Activated T-cell treated with anti-CD3 and anti-CD28 coated beads for 48 hours (primary cell): ENCODE data around the gene IFITM1.
"Not testable (repeated sequence)": the region's sequence is repeated elsewhere in the genome, so short reads cannot be mapped to it uniquely, and the experiment has no call there.

Experiments
- DNase-seq: peaks from one replicate; pipeline ENCODE4 v3.0.0-alpha.2; 2020; ENCODE audit warnings: low read depth

IFITM1 gene

DNA sequence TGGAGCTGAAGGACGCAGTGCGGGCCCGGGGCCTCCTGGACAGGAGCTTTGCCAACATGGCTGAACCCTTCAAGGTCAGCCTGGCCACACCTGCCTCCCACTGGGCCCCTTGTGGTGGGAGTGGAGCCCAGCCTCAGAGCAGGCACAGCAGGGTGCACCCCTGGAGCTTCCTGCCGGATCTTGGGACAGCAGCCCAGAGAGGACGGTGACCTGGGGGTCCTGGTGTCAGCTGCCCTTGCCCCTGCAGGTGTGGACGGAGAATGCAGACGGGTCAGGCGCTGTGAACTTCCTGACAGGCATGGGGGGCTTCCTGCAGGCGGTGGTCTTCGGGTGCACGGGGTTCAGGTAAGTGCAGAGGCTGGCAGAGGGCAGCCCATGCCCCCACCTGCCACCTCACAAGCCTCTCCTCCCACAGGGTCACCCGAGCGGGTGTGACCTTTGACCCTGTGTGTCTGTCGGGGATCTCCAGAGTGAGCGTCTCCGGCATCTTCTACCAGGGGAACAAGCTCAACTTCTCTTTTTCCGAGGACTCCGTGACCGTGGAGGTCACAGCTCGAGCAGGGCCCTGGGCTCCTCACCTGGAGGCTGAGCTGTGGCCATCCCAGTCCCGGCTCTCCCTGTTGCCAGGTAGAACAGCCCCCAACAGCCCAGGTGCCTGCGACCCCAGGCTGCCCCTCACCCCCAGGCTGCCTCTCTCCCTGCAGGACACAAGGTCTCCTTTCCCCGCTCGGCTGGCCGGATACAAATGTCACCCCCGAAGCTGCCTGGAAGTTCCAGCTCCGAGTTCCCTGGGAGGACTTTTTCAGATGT, 19.8 kb upstream of the IFITM1 start:
- DNase-seq = no peak

DNA sequence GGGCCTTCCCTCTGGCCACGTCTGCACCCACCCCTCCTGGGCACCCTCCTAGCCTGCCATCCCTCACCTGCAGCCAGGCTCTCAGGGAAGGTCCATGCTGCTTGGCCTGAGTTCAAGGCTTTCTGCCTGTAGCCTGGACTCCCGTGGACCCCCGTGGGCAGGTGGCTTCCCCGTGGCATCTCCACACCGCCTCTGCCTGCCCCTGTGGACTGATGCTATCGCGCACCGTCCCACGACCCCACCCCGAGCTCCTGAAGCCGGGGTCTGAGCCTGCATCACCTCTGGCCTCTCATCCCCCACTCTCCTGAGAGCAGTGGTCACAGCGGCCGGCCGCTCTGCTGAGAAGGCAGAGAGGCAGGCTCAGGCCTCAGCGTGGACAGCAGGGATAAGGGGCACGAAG, 19.1 kb upstream of the IFITM1 start:
- no peak for DNase-seq

DNA sequence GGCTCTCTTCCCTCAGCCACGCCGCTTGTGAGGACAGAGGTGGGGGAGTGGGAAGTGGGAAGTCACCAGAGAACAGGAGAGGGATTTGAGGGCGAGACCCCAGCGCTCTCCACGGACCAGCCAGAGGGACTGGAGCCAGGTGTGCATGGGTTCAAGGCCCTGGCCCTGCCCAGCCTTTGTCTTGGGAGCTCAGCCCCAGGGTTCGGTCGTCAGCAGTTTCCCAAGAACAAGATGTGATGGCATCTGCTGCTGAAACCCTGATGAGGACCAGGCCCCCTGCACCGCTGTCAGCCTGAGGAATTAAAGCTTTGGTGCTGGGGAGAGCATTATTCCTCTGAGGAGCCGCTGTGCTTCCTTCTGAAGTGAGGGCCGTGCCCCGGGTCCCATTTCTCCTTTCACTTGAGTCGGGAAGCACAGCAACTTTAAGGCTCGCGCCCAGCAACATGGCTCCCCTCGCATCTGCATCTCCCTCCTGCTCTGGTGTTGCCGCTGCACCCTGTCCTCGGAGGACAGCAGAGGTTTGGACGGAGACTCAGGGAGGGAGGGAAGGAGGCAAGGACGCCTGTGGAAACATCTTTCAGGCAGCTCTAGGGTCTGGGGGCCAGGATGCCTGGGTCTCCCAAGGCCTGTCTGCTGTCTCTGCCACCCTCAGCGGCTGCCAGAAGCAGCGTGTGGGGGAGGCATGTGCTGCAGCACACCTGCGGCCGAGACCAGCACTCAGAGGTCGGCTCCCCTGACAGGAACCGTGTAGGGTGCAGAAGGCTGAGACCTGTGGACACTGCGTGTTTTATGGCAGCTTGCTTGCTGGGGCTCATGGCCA, 18.3 kb upstream of the IFITM1 start:
- DNase-seq = no peak

DNA sequence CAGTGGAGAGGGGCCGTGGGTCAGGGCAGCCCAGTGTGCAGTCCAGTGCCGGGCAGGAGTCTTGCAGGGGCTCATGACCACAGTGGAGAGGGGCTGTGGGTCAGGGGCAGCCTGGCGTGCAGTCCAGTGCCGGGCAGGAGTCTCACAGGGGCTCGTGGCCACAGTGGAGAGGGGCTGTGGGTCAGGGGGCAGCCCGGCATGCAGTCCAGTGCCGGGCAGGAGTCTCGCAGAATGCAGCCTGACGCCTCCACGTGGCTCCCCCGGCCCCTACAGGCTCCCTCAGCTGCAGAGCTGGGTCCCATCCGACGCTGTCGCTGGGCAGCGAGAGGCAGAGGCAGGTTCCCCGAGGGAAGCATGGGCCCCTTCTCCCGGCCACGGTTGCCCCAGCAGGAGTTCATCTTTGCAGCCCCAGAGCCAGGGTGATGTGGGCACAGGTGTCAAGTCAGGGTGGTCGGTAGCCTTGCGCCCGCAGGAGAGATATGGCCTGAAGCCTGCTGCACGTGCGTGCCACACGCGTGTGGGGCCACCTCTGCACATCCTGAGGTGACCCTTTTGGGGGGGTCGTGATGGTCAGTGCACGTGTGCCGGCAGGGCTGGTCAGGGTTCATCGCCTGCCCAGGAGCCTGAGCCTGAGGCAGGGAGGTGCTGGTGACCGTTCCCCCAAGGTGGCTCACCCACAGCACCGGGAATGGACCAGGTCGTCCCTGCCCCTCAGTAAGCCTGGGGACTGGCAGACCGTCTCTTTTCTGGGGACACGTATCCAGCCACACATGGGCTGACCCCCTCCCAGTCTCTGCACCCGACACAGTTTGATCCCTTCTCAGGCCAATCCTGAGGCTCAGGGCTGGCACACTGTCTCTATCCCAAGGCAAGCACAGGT, 17.4 kb upstream of the IFITM1 start:
- no peak for DNase-seq

DNA sequence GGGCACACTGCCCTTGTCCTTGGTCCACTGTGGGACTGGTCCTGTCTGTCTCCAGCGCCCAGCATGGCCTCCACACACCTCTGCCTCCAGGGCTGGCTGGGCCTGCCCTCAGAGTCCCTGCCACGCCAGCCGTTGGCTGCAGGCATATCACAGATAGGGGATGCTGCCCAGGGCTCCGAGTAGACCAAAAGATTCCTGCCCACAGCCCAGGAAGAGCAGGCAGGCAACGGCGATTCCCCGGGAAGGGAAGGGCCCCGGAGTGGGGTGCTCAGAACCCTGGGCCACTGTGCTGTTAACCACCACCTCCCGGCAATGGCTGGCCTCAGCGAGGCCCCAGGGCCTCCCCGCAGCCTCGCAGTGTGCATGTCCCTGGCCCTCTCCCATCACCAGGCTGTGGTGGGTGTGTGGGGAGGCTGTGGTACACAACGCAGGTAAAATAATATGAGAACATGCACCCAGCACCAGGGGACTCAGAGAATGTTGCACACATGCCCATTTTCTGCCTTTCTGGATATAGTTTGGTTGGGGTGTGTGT, 16.7 kb upstream of the IFITM1 start:
- no peak for DNase-seq

DNA sequence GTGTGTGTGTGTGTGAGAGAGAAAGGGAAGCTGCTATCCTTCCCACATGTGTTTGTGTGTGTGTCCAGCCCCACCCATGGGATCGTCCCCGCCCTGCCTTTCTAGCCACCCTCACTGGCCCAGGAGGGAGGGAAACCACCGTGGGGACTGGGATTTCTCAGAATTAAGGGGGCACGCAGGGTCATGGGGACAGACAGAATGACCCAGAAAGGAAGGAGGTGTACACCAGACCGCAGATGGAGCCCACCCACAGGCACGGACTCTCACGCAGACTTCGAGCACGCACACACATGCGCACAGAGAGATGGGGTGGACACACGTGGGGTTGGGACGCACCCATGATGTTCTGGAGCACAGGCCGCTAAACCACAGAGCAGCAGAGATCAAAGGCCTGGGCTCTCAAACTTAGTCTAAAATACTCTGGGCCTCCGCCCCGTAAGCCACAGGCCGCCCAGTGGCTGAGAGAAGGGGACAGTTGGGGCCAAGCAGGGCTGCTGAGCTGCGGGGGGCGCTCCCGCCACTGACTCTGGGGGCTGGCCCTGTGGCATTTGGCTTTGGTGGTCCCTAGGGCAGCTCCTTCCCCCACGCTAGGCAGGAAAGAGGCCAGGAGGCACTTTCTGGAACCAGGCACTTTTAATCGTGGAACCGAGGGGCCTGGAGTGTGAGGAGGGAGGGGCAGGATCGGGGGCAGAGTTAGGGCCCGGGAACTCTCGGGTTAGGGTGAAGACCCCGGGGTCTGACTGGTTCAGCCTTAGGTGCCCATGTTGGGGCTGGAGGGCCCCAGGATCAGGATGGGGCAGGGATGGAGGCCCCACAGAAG, 16.0 kb upstream of the IFITM1 start:
- no peak for DNase-seq

DNA sequence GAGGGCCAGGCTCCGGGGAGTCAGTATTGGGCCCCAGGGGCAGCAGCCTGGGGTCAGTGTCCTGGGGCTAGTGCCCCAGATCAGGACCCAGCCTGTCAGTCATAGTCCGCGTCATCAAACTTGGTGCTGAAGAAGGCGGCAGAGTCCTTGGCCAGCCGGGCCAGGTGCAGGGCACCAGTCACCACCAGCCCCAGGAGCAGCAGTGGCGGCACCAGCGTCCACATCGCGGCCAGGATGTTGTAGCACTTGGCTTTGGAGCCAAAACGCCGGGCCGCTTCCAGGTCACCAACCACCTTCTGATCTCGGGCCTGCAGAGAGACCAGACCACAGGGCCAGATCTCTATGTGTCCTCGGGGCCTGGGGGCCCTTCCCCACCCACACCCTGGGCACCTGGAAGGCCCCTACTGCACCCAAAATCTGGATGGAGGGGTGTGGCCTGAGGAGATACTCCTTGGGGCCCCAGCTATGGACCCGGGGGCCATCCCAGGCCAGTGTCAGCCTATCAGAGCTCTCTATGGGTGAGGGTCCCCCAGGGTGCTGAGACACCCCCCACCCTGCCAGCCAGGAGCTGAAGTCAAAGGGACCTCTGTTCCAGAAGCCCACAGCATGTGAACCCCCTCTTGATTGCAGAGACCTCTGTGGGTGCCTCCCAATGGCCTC, 15.3 kb upstream of the IFITM1 start:
- DNase-seq = no peak

DNA sequence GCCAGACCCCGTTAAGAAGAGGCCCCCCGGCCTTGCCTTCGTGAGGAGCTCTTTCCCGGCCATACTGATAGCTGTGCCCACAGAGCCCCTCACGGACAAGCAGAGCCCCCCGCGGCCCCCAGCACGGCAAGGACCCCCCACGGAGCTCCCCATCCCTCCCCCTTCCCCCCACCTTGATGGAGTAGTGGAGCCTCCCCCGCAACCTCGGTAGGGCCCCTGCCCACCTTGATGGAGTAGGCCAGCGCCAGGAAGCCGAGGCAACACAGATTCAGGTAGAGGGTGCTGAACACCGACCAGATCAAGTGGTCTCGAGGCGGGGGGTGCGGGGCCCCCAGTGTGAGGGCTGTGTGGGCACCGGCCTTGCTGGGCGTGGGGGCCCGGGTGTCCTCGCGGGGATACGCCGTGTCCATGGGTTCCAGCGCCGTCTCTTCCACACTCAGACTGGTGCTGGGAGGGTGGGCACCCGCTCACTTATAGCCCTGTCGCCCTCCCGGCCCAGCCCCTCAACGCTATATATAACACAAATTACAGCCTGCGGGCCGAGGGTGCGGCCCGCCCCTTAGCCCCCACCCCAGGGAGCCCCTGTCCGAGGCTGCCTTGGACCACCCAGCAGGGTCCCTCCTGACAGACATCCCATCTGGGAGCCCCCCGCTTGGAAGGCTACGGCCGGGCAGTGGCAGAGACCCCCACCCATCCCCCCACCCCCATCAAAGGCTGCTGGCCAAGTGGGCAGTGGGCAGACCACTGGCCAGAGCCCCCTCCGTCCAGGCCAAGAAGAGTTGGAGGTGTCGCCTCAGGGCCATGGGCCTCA, 14.6 kb upstream of the IFITM1 start, which contains the start of gene IFITM5:
Gene IFITM5 (minus strand): TSS at position 446 of the 811 bp plus-strand sequence. CDS start 36 bp downstream, at position 410.
- DNase-seq = no peak

DNA sequence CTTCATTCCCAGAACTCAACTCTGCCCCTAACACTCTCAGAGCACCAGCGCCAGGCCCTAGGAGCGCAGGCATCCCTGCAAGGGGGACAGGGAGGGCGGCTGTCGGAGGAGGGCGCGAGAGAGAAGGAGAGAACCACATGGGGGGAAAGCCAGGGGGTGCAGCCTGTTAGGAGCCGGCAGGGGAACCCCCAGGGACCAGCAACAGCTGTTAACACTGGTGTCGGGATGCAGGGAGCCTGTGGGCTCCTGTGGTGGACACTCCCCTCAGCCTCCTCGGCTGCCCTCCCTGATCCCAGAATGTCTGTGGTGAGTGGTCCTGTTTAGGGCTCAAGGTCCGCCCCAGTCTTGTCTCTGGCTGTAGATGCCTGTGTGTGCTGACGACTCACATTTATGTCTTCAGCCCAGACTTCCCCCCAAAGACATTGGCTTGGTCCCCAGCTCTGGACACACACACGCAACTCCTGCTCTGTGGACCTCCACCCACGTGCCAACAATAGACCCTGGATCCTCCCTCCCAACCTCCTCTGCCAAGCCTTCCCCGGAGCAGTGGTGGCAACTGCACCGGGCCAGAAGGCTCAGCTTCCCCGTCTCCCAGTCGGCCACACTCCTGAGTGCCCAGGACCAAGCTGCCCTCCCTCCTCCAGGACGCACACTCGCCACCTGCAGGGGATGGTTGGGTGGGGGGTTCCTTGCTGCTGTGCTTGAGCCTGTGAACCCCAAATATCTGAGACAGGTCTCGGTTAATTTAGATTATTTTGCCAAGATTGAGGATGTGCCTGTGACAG, 13.7 kb upstream of the IFITM1 start:
- DNase-seq = no peak

DNA sequence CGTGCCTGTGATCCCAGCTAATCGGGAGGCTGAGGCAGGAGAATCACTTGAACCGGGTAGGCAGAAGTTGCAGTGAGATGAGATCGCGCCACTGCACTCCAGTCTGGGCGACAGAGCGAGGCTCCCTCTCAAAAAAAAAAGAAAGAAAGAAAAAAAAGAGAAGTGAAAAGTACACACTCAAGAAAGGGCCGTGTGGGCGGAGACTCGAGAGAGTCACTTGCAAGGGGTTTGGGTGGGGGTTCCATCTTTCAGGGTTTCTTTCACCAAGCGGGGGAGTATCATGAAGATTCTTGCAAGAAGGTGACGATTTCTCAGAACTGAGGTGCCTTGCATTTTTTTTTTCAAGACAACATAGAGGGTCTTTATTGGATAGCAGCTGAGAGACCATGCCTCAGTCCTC, 10.5 kb upstream of the IFITM1 start:
- no peak for DNase-seq

DNA sequence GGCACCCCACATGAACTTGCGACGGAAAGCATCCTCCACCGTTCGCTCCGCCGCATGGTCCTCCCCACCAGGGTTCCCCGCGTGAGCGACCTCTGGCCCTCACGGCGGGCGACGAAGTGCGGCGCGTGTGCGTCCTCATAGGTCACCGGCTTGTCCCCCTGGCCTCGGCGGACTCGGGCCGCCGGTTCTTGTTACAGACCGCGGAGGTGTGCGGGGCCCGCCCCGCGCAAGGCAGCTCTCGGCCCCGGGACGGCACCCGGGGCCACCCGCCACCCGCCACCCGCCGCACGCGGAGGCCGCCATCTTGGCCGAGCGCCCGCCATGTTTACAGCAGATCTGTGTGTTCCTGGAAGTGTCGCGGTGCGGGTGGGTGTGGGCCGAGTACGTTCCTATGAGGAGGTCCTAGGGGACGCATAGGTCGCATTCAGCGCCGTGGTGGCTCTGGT, 9.8 kb upstream of the IFITM1 start:
- DNase-seq = no peak

DNA sequence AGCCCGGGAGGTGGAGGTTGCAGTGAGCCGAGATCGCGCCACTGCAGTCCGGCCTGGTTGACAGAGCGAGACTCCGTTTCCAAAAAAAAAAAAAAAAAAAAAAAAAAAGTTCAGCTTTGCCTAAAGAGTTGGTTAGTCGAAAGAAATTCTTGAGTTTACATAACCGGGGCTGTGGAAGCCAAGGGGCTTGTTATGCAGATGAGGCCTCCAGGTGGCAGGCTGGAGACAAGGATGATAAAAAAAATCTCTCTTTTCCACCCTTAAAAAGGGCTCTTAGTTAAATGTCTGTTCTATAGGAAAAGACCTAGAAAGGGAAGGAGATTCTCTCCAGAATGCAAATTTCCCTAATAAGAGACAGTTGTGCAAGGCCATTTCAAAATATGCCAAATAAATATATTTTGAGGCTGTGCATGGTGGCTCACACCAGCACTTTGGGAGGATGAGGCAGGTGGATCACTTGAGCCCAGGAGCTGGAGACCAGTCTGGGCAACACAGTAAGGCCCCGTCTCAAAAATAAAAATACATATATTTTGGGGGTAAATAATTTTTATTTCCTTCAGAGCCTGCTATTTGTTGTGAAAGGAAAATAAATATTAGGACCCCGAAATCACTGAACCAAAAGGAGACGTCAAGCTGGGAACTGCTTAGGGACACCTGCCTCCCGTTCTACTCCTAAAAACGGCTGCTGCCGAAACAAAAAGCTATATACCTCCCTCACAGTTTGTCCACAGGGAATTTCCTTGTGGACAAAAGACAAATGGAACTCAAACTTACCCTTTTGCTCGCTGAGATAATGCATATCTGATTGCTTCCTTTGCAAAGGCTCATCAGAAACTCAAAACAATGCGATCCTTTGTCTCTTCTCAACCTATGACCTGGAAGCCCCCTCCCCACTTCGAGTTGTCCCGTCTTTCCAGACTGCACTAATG, 8.7 kb upstream of the IFITM1 start:
- DNase-seq = peak; percentile 47

DNA sequence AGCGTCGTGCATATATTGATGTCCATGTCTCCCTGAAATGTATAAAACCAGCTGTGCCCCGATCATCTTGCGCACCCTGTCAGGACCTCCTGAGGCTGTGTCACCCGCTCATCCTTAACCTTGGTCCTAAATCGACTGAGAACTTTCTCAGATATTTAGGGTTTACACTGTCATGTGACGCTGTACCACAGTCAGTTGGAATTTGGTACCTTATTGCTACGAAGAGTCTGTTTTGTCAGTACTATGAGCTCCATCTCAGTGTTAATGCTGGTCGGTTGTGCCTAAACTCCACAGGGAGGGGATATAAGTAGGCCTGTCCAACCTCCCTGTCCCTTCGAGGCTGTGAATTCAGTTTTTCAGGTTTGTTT, 8.0 kb upstream of the IFITM1 start:
- no peak for DNase-seq

DNA sequence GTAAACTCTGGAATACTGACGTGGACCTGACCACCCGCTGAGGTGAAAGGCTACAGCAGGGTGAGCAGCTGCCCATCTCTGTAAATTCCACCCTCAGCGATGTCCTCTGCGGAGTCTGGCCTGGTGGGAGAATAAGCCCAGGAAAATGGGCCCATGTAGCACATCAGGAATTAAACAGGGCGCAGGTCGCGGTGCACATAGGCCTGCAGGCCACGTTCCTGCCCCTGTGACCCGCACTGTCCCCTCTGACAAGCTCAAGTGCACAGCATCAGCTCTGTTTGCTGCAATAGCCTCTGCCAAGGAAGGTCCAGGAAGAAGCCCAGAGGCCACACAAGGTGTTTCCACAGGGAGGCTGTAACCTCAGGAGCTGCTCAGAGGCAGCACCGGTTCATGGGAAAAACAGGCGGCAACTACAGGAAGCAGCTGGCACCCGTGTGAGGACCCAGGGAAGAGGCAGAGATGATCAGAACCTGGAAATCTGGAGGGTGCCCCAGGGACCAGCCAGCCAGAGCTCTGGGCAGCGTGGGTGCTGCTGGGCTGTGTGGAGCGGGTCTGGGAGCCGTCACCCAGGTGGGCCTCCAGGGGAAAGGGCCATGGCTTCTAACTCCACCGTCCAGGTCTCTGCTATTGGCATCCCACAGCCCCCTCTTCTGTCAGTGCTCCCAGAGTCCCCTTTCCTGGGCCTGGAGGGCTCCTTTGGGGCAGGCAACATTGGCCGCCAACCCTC, 7.0 kb upstream of the IFITM1 start:
- no peak for DNase-seq

DNA sequence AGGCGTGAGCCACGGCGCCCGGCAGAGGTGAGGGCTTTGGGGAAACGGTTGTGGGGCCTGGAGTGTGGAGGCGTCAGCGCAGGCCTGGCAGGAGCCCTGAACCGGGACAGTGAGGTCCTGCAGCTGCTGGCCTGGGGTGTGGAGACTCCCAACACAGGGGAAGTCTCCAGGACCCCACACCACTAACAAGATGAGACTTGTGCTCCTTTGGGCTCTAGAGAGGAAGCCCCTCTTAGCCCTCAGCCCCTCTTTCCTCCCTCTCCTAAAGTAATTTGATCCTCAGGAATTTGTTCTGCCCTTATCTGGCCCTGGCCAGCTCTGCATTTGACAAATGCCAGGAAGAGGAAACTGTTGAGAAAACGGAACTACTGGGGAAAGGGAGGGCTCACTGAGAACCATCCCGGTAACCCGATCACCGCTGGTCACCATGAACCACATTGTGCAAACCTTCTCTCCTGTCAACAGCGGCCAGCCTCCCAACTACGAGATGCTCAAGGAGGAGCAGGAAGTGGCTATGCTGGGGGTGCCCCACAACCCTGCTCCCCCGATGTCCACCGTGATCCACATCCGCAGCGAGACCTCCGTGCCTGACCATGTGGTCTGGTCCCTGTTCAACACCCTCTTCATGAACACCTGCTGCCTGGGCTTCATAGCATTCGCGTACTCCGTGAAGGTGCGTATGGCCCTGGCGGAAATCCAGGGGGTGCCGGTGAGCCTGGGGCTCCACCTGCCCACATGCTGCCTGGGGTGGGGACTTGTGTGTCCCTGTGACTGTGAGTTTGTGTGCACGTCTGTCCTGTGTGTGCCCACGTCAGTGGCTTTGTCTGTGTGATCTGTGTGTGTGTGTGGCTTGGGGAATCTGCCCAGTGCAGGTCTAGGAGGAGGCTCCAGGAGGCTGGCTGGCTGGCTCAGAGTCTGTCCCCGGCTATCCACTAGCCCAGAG, 5.8 kb upstream of the IFITM1 start, which contains the start of gene IFITM2:
Gene IFITM2 (plus strand): TSS at position 51 of the 943 bp plus-strand sequence. CDS start 377 bp downstream, at position 428.
- DNase-seq = not testable (repeated sequence)
